GM12878 (cell line): ENCODE data around the gene VAV2. TPM values are rescaled to one million over a fixed set of nuclear protein-coding genes. Genes with fewer than 3 reads are reported as not detected.

ENCODE experiments used
- ASH2L ChIP-seq: fragments of 300-600, 200-600 bp; sonication (generic); IDR thresholded peaks from 2 replicates; pipeline ENCODE4 v1.6.1; 2017; ENCODE audit warnings: low read depth, mild to moderate bottlenecking, borderline replicate concordance
- BCL3 ChIP-seq: IDR thresholded peaks from 2 replicates; pipeline ENCODE4 v1.6.1; 2011; ENCODE audit warnings: borderline replicate concordance, low read depth, mild to moderate bottlenecking, moderate library complexity, low read length; ENCODE audit not compliant: insufficient read depth, poor library complexity, severe bottlenecking
- CEBPB ChIP-seq, 2 experiments: fragments of 150-350 bp in 1 of 2; IDR thresholded peaks; 2 replicates each; pipeline ENCODE4 v1.6.1; 2012 to 2014; ENCODE audit warnings: low read depth in 2 of 2, low read length in 2 of 2, borderline replicate concordance in 1 of 2, inconsistent platforms in 1 of 2
- CEBPZ ChIP-seq: fragments of 150-350 bp; IDR thresholded peaks from 2 replicates; pipeline ENCODE4 v1.6.1; 2016; ENCODE audit warnings: low read depth, low read length
- ESRRA ChIP-seq: IDR thresholded peaks from 2 replicates; pipeline ENCODE4 v1.6.1; 2012; ENCODE audit warnings: mild to moderate bottlenecking, low read length, improper control_type of control experiment
- ETV6 ChIP-seq, 2 experiments: fragments of 450-650 bp in 1 of 2; IDR thresholded peaks in 1 of 2; conservative IDR thresholded peaks in 1 of 2; 2 replicates each; pipeline ENCODE4 v1.6.1; 2014; ENCODE audit warnings: antibody characterized with exemption in 1 of 2, borderline replicate concordance in 1 of 2, low read depth in 1 of 2, mild to moderate bottlenecking in 1 of 2, moderate library complexity in 1 of 2
- FOS ChIP-seq: IDR thresholded peaks from 3 replicates; pipeline ENCODE4 v1.6.1; 2011; ENCODE audit warnings: borderline replicate concordance; ENCODE audit not compliant: insufficient read length; ENCODE audit errors: extremely low read depth
- FOXK2 ChIP-seq: fragments of 450-650 bp; IDR thresholded peaks from 2 replicates; pipeline ENCODE4 v1.6.1; 2017; ENCODE audit warnings: mild to moderate bottlenecking, moderate library complexity
- GABPA ChIP-seq: IDR thresholded peaks from 2 replicates; pipeline ENCODE4 v1.6.1; 2014; ENCODE audit warnings: antibody characterized with exemption, low read depth, mild to moderate bottlenecking, inconsistent platforms
- MYB ChIP-seq: fragments of 150-350 bp; IDR thresholded peaks from 2 replicates; pipeline ENCODE4 v1.6.1; 2014; ENCODE audit warnings: mild to moderate bottlenecking, low read depth, low read length, borderline replicate concordance
- MYC ChIP-seq: IDR thresholded peaks from 2 replicates; pipeline ENCODE4 v1.6.1; 2011; ENCODE audit warnings: mild to moderate bottlenecking, low read length, moderate library complexity, inconsistent platforms; ENCODE audit not compliant: insufficient read depth, insufficient replicate concordance, insufficient read length, severe bottlenecking
- NFXL1 ChIP-seq: fragments of 450-650 bp; IDR thresholded peaks from 2 replicates; pipeline ENCODE4 v1.6.1; 2017; ENCODE audit warnings: antibody characterized with exemption, mild to moderate bottlenecking, borderline replicate concordance
- PAX5 ChIP-seq: IDR thresholded peaks from 2 replicates; pipeline ENCODE4 v1.6.1; 2011; ENCODE audit warnings: low read depth, low read length, borderline replicate concordance
- RAD21 ChIP-seq: IDR thresholded peaks from 2 replicates; pipeline ENCODE4 v1.6.1; 2011; ENCODE audit warnings: mild to moderate bottlenecking, low read depth, low read length, moderate library complexity; ENCODE audit not compliant: insufficient read depth
- RELA ChIP-seq: fragments of 450-650 bp; IDR thresholded peaks from 2 replicates; pipeline ENCODE4 v1.8.0; 2014; ENCODE audit warnings: borderline replicate concordance; ENCODE audit not compliant: partially characterized antibody
- RELB ChIP-seq: fragments of 450-650 bp; IDR thresholded peaks from 2 replicates; pipeline ENCODE4 v1.6.1; 2017; ENCODE audit warnings: low read depth, mild to moderate bottlenecking, moderate library complexity
- RFX5 ChIP-seq: IDR thresholded peaks from 2 replicates; pipeline ENCODE4 v1.6.1; 2011; ENCODE audit warnings: low read depth, low read length, improper control_type of control experiment
- SP1 ChIP-seq: IDR thresholded peaks from one replicate; pipeline ENCODE4 v1.6.1; 2011; ENCODE audit warnings: low read depth, low read length
- SREBF2 ChIP-seq: IDR thresholded peaks from 2 replicates; pipeline ENCODE4 v1.6.1; 2012; ENCODE audit warnings: mild to moderate bottlenecking, low read length
- SRF ChIP-seq, 2 experiments: IDR thresholded peaks; 2 replicates each; pipeline ENCODE4 v1.6.1; 2011; ENCODE audit warnings: low read depth in 2 of 2, low read length in 2 of 2, mild to moderate bottlenecking in 1 of 2, moderate library complexity in 1 of 2
- SUPT20H ChIP-seq: IDR thresholded peaks from 2 replicates; pipeline ENCODE4 v1.6.1; 2011; ENCODE audit warnings: low read depth, mild to moderate bottlenecking, low read length, moderate library complexity, borderline replicate concordance; ENCODE audit not compliant: control insufficient read depth
- USF1 ChIP-seq: IDR thresholded peaks from 2 replicates; pipeline ENCODE4 v1.6.1; 2011; ENCODE audit warnings: borderline replicate concordance, low read depth, mild to moderate bottlenecking, moderate library complexity, mixed read lengths, low read length; ENCODE audit not compliant: insufficient read depth; ENCODE audit errors: extremely low read length
- YY1 ChIP-seq: IDR thresholded peaks from 2 replicates; pipeline ENCODE4 v1.6.1; 2011; ENCODE audit warnings: low read depth, mild to moderate bottlenecking, low read length
- ZNF24 ChIP-seq: fragments of 450-650 bp; IDR thresholded peaks from 2 replicates; pipeline ENCODE4 v1.6.1; 2017; ENCODE audit warnings: antibody characterized with exemption, mild to moderate bottlenecking
- polyA plus RNA-seq, 11 experiments: library from polyadenylated mRNA; depleted of rRNA in 4 of 11; unstranded in 6 of 11; stranded (reverse) in 5 of 11; fragments of >200 nt; fragmentation: Nextera tagmentation in 4 of 11; fragmentation: Illumina TruSeq in 1 of 11; extraction: Ambion mirVana in 4 of 11; extraction: Trizol in 1 of 11; gene quantifications; 1 replicate in 1 of 11; 2 replicates in 10 of 11; pipeline versions ENCODE4 v1.2.1 to v1.2.3, GENCODE V29; 2011 to 2016; ENCODE audit warnings: inconsistent platforms in 2 of 11, missing spikeins in 2 of 11, low read depth in 1 of 11
- total RNA-seq, 4 experiments: library from RNA; depleted of rRNA in 3 of 4; stranded (reverse); fragments of >200 nt in 3 of 4; fragmentation: Illumina TruSeq in 1 of 4; extraction: Trizol in 1 of 4; gene quantifications; 2 replicates each; pipeline versions ENCODE4 v1.2.1 to v1.2.3, GENCODE V29; 2013 to 2021

The VAV2 gene
- total and polyA plus RNA-seq, 10 of the 15 experiments (the other 5 are each of a cell fraction or from before 2014, with no cell fraction given) = 0.13 to 43.9 (median 16.9) TPM

GRCh38 chr9:133927041-133927440 lies 65.1 kb downstream of the VAV2 start (continued):
- no peak for TF ChIP-seq MYB
- no peak for TF ChIP-seq CEBPB (IDR thresholded peaks at IDR 0.05; ENCODE audit: borderline replicate concordance in 1 of 2, low read depth in 2 of 2, low read length in 2 of 2)
- TF ChIP-seq MYC = no peak
- TF ChIP-seq SREBF2 = no peak
- TF ChIP-seq NFXL1 = no peak
- TF ChIP-seq ETV6 (conservative IDR thresholded peaks at IDR 0.05 in 1 of 2, IDR thresholded peaks at IDR 0.05 in 1 of 2; ENCODE audit: borderline replicate concordance in 1 of 2, low read depth in 1 of 2) = no peak
- peak; percentile 65 for TF ChIP-seq RELA
- TF ChIP-seq ASH2L = no peak
- TF ChIP-seq RELB = peak; percentile 51; the same call in 1 of the 2 replicates
- peak in 1 of 2 experiments; percentile 91; a peak in 2 of 4 replicates for TF ChIP-seq SRF (IDR thresholded peaks at IDR 0.05; ENCODE audit: low read depth in 2 of 2, low read length in 2 of 2)
- no peak for TF ChIP-seq BCL3
- no peak for TF ChIP-seq USF1
- no peak for TF ChIP-seq FOS
- TF ChIP-seq PAX5 = peak; percentile 4; the same call in 1 of the 2 replicates
- no peak for TF ChIP-seq ZNF24
- no peak for TF ChIP-seq CEBPZ
- TF ChIP-seq RAD21 = no peak
- no peak for TF ChIP-seq ESRRA
- 0 out of 2 replicates have a peak, but pooled peaks have one; percentile 13 for TF ChIP-seq YY1
- no peak for TF ChIP-seq FOXK2
- no peak for TF ChIP-seq GABPA
- TF ChIP-seq RFX5 = no peak
- TF ChIP-seq SP1 = peak; percentile 18
- no peak for TF ChIP-seq SUPT20H
